ENCODE results near the gene SBK2.

SBK2 gene

GRCh38 chr19:55483706-55484592 is 53.0 kb downstream of the SBK2 start:
- TF ChIP-seq CTCF (IDR thresholded peaks at IDR 0.05; ENCODE audit: borderline replicate concordance, insufficient read depth, low read depth, low read length): no peak
- peak overlapping the region; percentile 85 for H3K4me3 ChIP-seq (ENCODE audit: low read depth, low read length)

- no peak for TF ChIP-seq CTCF (IDR thresholded peaks at IDR 0.05; ENCODE audit: borderline replicate concordance, insufficient read depth, low read depth, low read length)
- H3K4me3 ChIP-seq (ENCODE audit: low read depth, low read length): no peak overlapping the region
Observed at GRCh38 chr19:55482967-55483705, 53.8 kb downstream of the SBK2 start.

GRCh38 chr19:55482156-55482961 is 54.6 kb downstream of the SBK2 start:
- TF ChIP-seq CTCF (IDR thresholded peaks at IDR 0.05; ENCODE audit: borderline replicate concordance, insufficient read depth, low read depth, low read length): no peak
- no peak overlapping the region for H3K4me3 ChIP-seq (ENCODE audit: low read depth, low read length)

- TF ChIP-seq CTCF (IDR thresholded peaks at IDR 0.05; ENCODE audit: borderline replicate concordance, insufficient read depth, low read depth, low read length): no peak
- no peak overlapping the region for H3K4me3 ChIP-seq (ENCODE audit: low read depth, low read length)
Observed at GRCh38 chr19:55481794-55482155, 55.2 kb downstream of the SBK2 start.

- H3K4me3 ChIP-seq (ENCODE audit: low read depth, low read length): no peak overlapping the region
- TF ChIP-seq CTCF (IDR thresholded peaks at IDR 0.05; ENCODE audit: borderline replicate concordance, insufficient read depth, low read depth, low read length): no peak
Observed at GRCh38 chr19:55481148-55481793, 55.7 kb downstream of the SBK2 start.

- TF ChIP-seq CTCF (IDR thresholded peaks at IDR 0.05; ENCODE audit: borderline replicate concordance, insufficient read depth, low read depth, low read length): no peak
- no peak overlapping the region for H3K4me3 ChIP-seq (ENCODE audit: low read depth, low read length)
Observed at GRCh38 chr19:55479451-55480230, 57.3 kb downstream of the SBK2 start.
